Measurements from ENCODE around the gene FBXW4.

Gene FBXW4

GRCh38 chr10:101708870-101709269 lies 13.9 kb upstream of the FBXW4 start:
- Histone ChIP-seq H3K27ac (ENCODE audit: extremely low read depth, low read depth, low read length) (no peak overlapping the region), H3K9me3 (ENCODE audit: control insufficient read depth, insufficient read depth, low read depth, low read length) (no peaks in the 10 kb centered on the region), H3K36me3 (ENCODE audit: control insufficient read depth in 2 of 2, insufficient read depth in 1 of 2, low read length in 2 of 2) (no peaks in the 10 kb centered on the region), H3K4me1 (ENCODE audit: control insufficient read depth, insufficient read depth, low read length) (peaks cover 22% of the 10 kb centered on the region; the same call in 1 of the 2 replicates), H3K4me3 (ENCODE audit: low read depth, low read length) (no peak overlapping the region)
- POLR2A ChIA-PET, result interaction anchor here (1.6 kb wide), 1 partner anchor 15 kb away, joined by 4 read pairs; no protein-coding TSS in a partner anchor
- TF ChIP-seq PRDM10 (tag by site-specific recombination; IDR thresholded peaks at IDR 0.05) (peak; percentile 97), ZSCAN18 (tag by site-specific recombination; IDR thresholded peaks at IDR 0.05) (no peak)
- CTCF ChIA-PET, result interaction anchor here (1.5 kb wide), 1 partner anchor 20 kb away, joined by 4 read pairs; no protein-coding TSS in a partner anchor

- no peak overlapping the region for H3K27ac ChIP-seq (ENCODE audit: extremely low read depth, low read depth, low read length)
- H3K4me3 ChIP-seq (ENCODE audit: low read depth, low read length), result no peak overlapping the region
- H3K9me3 ChIP-seq (ENCODE audit: control insufficient read depth, insufficient read depth, low read depth, low read length), result no peaks in the 10 kb centered on the region
- POLR2A ChIA-PET, result no interaction called here
- CTCF ChIA-PET, result interaction anchor here (1.5 kb wide), 1 partner anchor 73 kb away, joined by 4 read pairs; no protein-coding TSS in a partner anchor
- H3K36me3 ChIP-seq (ENCODE audit: control insufficient read depth in 2 of 2, insufficient read depth in 1 of 2, low read length in 2 of 2), result no peaks in the 10 kb centered on the region
- peaks cover 22% of the 10 kb centered on the region; the same call in 1 of the 2 replicates for H3K4me1 ChIP-seq (ENCODE audit: control insufficient read depth, insufficient read depth, low read length)
- no peak for TF ChIP-seq ZNF2 (tag by site-specific recombination; IDR thresholded peaks at IDR 0.05)
- TF ChIP-seq GFI1B (tag by site-specific recombination; IDR thresholded peaks at IDR 0.05), result 0 out of 2 replicates have a peak, but pooled peaks have one; percentile 3
- 0 out of 2 replicates have a peak, but pooled peaks have one; percentile 23 for TF ChIP-seq ZNF366 (tag by site-specific recombination; conservative IDR thresholded peaks at IDR 0.05)
- TF ChIP-seq ZBTB7A (tag by site-specific recombination; IDR thresholded peaks at IDR 0.05; ENCODE audit: low read depth), result no peak
- peak; percentile 33; the same call in 1 of the 2 replicates for TF ChIP-seq ZBTB44 (tag by site-specific recombination; IDR thresholded peaks at IDR 0.05)
- TF ChIP-seq OSR2 (tag by site-specific recombination; IDR thresholded peaks at IDR 0.05), result 0 out of 2 replicates have a peak, but pooled peaks have one; percentile 26
- TF ChIP-seq KLF10 (tag by site-specific recombination; IDR thresholded peaks at IDR 0.05), result no peak
- peak; percentile 60; the same call in 1 of the 2 replicates for TF ChIP-seq TCF7L2 (IDR thresholded peaks at IDR 0.05; ENCODE audit: borderline replicate concordance, low read depth, low read length)
- TF ChIP-seq PRDM4 (tag by site-specific recombination; IDR thresholded peaks at IDR 0.05), result peak; percentile 88
These were observed 13.1 kb upstream of the FBXW4 start for GRCh38 chr10:101708073-101708472.
